ENCODE data around the gene MMP2. TPM values are rescaled to one million over a fixed set of nuclear protein-coding genes. Genes with fewer than 3 reads are reported as not detected.
A peak's percentile ranks its signal among the peaks of the same experiment; 100 is the strongest.

The MMP2 gene
- total RNA-seq, 1 experiment from 2014 or later, result 0.51 TPM

DNA sequence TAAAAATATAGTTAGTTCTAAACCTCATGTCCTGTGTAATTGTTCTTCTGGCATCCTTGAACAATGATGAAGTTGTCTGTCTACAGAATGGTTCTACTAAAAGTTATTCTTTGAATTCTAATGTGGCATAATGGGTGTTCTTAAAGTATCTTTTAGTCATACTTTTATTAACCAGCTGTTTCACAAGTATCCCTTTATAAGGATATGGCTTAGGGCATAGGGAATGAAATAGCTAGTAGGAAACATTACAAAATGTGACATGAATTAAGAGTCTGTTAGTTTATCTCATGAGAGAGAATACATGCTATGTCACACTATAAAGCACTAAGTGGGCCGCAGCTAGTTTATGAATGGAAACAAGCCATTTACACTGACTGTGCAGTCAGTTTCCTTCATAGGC lies 61.2 kb downstream of the MMP2 start:
- in situ Hi-C loops (cut with HindIII; ENCODE audit: low pct_unique_long_range_greater_than_20kb, low sequenced_read_pairs), result no loop called here
- DNase-seq (ENCODE audit: low read depth), result no peak

DNA sequence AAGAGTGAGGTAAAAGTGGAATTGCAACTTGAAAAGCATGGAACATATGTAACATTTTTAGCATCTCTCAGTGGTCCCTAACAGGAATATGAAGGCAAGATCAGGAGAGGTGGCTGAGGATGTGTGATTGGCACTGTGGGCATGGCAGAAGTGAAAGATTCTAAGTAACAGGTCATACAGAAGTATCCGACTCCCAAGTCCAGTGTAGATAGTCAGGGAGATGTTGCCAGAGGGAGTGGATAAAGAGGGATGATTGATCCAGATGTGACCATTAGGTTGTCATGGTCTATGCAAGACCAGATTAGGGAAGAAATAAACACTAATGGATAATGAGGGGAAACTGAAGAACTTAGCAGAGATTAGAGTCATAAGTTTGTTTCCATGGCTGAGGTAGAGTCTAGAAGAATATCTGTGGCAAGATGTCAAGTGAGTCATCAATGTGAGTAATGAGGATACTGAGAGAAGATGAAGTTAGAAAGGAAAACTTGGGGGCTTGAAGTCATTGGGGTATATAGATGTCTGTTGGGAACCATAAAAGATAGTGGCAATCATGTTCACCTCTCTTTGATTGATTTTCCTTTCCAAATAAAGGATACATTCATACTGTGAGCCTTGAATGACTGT lies 63.6 kb downstream of the MMP2 start:
- peak; percentile 15 for DNase-seq (ENCODE audit: low read depth)
- in situ Hi-C loops (cut with HindIII; ENCODE audit: low pct_unique_long_range_greater_than_20kb, low sequenced_read_pairs), result no loop called here

DNA sequence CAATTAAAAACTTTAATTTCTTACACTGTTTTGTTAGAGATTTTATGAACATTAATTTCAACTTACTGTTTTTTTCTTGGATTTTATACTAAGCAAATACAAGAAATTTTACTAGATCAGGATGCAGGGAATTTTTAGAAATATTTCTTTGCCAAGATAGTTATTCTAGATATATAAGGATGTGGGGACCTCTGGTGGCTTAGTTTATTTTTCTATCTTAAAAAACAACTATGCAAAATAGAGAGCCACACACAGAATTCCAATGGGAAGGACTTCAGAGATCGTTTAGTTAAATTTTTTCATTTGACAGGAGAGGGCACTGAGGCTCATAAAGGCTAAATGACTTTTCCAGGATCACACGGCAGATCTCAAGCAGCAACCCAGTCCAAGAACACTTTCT lies 64.5 kb downstream of the MMP2 start:
- peak; percentile 32 for DNase-seq (ENCODE audit: low read depth)
- in situ Hi-C loops (cut with HindIII; ENCODE audit: low pct_unique_long_range_greater_than_20kb, low sequenced_read_pairs), result no loop called here

DNA sequence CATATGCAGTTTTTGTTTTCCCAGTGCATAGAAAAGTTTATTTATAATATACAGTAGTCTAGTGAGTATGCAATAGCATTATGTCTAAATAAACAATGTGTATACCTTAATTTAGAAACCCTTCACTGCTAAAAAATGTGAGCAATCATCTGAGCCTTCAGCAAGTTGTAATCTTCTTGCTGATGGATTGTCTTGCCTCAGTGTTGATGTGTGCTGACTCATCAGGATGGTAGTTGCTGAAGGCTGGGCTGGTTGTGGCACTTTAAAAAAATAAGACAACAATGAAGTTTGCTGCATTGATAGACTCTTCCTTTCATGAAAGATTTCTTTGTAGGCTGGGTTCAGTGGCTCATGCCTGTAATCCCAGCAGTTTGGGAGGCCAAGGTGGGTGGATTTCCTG lies 73.6 kb downstream of the MMP2 start:
- in situ Hi-C loops (cut with HindIII; ENCODE audit: low pct_unique_long_range_greater_than_20kb, low sequenced_read_pairs), result no loop called here

DNA sequence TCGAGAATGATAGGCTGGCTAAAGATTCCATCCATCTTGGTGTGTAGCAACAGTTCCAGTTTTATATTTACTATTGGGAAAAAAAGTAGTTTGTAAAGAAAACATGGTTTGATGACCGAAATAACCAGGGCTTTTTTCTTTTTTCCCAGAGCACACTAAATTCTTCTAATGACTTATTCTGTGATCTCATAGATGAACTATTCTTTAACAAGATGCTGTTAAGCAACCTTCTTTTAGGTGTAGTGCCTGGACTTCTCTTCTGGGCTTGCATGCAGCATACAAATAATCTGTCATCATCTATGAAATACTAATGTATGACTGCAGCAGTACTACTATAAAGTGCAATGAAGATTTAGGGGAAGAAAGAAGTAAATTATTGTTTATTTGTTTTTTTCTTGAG lies 76.4 kb downstream of the MMP2 start:
- in situ Hi-C loops (cut with HindIII; ENCODE audit: low pct_unique_long_range_greater_than_20kb, low sequenced_read_pairs), result no loop called here
- no peak for DNase-seq (ENCODE audit: low read depth)

More for the DNA sequence above, 73.6 kb downstream of the MMP2 start:
- no peak for DNase-seq (ENCODE audit: low read depth)

Other genes with a start within 250 kb of the MMP2 start
- 0.10 TPM in 1 of 2 replicates, not detected in the other for gene IRX6, start 155.0 kb upstream of the MMP2 start, total RNA-seq (2014; rRNA removed; shearing (Covaris generic); ENCODE audit: low replicate concordance)
- gene LPCAT2, start 29.9 kb downstream of the MMP2 start, total RNA-seq (2014; rRNA removed; shearing (Covaris generic); ENCODE audit: low replicate concordance), result 0.49 and 0.84 TPM in 2 replicates
- gene CAPNS2, start 87.5 kb downstream of the MMP2 start, total RNA-seq (2014; rRNA removed; shearing (Covaris generic); ENCODE audit: low replicate concordance), result not detected in 2 replicates
- not detected in 2 replicates for gene SLC6A2, start 176.8 kb downstream of the MMP2 start, total RNA-seq (2014; rRNA removed; shearing (Covaris generic); ENCODE audit: low replicate concordance)